Natural killer cell (primary cell): ENCODE results near the gene C1orf21. TPM values are rescaled to one million over a fixed set of nuclear protein-coding genes. Genes with fewer than 3 reads are reported as not detected.
A peak's percentile ranks its signal among the peaks of the same experiment; 100 is the strongest.

Experiments used
- ATAC-seq, 3 donors: fragments of 150-1000 bp in 2 of 3; fragments of 200-7000 bp in 1 of 3; cut with Tn5 transposase; 1 replicate in 1 of 3; 2 replicates in 2 of 3; pipeline ENCODE4 v1.10.0; 2021; ENCODE audit warnings: mild to moderate bottlenecking in 2 of 3, moderate library complexity in 2 of 3
- DNase-seq, 2 donors: peaks; one replicate each; pipeline versions ENCODE4 v3.0.0 to v3.0.0-alpha.2; 2013 to 2021; ENCODE audit warnings: mixed read lengths in 1 of 2
- H3K27ac ChIP-seq: one replicate; pipeline ENCODE4 v1.5.1; 2013; ENCODE audit warnings: mild to moderate bottlenecking, low read length
- H3K27me3 ChIP-seq: one replicate; pipeline ENCODE4 v1.6.1; 2013; ENCODE audit warnings: low read length; ENCODE audit not compliant: control insufficient read depth, insufficient read depth
- H3K36me3 ChIP-seq: one replicate; pipeline ENCODE4 v1.6.1; 2013; ENCODE audit warnings: low read length; ENCODE audit not compliant: control insufficient read depth, insufficient read depth
- H3K4me1 ChIP-seq: one replicate; pipeline ENCODE4 v1.6.1; 2013; ENCODE audit warnings: low read length; ENCODE audit not compliant: control insufficient read depth, insufficient read depth
- H3K4me3 ChIP-seq: one replicate; pipeline ENCODE4 v1.5.1; 2013; ENCODE audit warnings: low read length
- H3K9me3 ChIP-seq: one replicate; pipeline ENCODE4 v1.6.1; 2013; ENCODE audit warnings: low read length; ENCODE audit not compliant: control insufficient read depth, insufficient read depth
- H3K27ac Mint-ChIP-seq, 2 donors: one replicate each; pipeline ENCODE4 v1.8.0; 2022; ENCODE audit warnings: mild to moderate bottlenecking in 2 of 2, mixed read lengths in 2 of 2, moderate library complexity in 1 of 2
- H3K27me3 Mint-ChIP-seq, 2 donors: one replicate each; pipeline ENCODE4 v1.8.0; 2022; ENCODE audit warnings: low read depth in 2 of 2, mixed read lengths in 2 of 2
- H3K36me3 Mint-ChIP-seq: one replicate; pipeline ENCODE4 v1.8.0; 2022; ENCODE audit warnings: mixed read lengths
- H3K4me1 Mint-ChIP-seq, 2 donors: one replicate each; pipeline ENCODE4 v1.8.0; 2022; ENCODE audit warnings: mixed read lengths in 2 of 2
- H3K4me3 Mint-ChIP-seq: one replicate; pipeline ENCODE4 v1.8.0; 2022; ENCODE audit warnings: mild to moderate bottlenecking, moderate library complexity, mixed read lengths
- H3K9me3 Mint-ChIP-seq, 2 donors: one replicate each; pipeline ENCODE4 v1.8.0; 2022; ENCODE audit warnings: mixed read lengths in 2 of 2
- WGBS: methylation state at CpG from one replicate; pipeline ENCODE4 v1.1.7; 2013; ENCODE audit warnings: missing lambda C conversion rate; ENCODE audit not compliant: insufficient coverage; 5-methylcytosine and 5-hydroxymethylcytosine counted together
- intact Hi-C: fragments of 100-400 bp; cut with micrococcal nuclease; formaldehyde crosslinking; loops from one replicate; pipeline ENCODE4 v1.14.2; 2022
- total RNA-seq, 4 donors: library from RNA; stranded (reverse); fragments of 120-200 nt in 1 of 4; gene quantifications; one replicate each; pipeline versions ENCODE4 v1.2.3 to v1.2.4, GENCODE V29; 2013 to 2022
- TF ChIP-seq, protein P1 (sequence below): fragments of 200-600 bp; IDR thresholded peaks from one replicate; pipeline ENCODE4 v1.8.0; 2022; ENCODE audit warnings: antibody characterized with exemption

C1orf21 gene
- total RNA-seq, 3 donors from 2014 or later (not counting 1 experiment from before 2014, with no cell fraction given), result 84.3 to 111 (median 88.3) TPM

DNA sequence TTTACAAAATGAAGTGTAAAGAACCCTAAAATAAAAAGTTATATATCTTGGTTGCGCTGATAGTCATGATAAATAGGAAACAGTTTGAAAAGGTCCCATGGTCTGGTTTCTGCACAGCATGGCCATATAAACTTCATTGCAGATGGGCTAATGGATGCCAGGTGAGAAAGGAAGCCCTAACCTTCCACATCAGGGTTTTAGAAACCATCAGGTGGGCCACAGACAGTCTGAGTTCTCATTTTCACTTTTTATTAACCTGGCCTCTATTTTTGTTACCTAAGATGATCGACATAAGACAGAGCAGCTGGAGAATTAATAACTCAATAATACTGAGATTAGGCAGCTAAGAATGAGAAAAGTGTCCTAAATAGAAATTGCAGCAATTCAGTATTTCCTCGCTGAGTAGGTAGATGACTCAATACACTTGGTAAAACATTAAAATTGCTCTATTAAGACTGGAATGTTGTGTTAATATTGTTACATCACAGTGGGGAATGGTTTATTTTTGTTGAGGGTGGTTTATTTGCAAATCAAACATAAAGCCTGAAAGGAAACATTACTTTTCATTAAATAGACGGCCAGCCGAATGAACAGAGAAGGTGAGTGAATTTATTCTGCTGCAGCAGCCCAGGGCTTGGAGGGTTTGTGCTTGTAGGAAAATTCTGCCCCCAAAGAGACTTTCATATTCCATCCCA lies 21.1 kb downstream of the C1orf21 start:
- Mint-ChIP-seq H3K4me1 (peaks cover 78 to 81% of the 10 kb centered on the region in 2 donors), H3K27ac (peak overlapping the region; percentile 76 to 85), H3K4me3 (no peak overlapping the region), H3K9me3 (no peaks in the 10 kb centered on the region), H3K27me3 (no peaks in the 10 kb centered on the region), H3K36me3 (no peaks in the 10 kb centered on the region)
- Histone ChIP-seq H3K4me1 (no peaks in the 10 kb centered on the region), H3K27me3 (no peaks in the 10 kb centered on the region), H3K4me3 (no peak overlapping the region), H3K27ac (no peak overlapping the region), H3K36me3 (no peaks in the 10 kb centered on the region), H3K9me3 (no peaks in the 10 kb centered on the region)
- DNase-seq, result no peak
- TF ChIP-seq, protein P1, sequence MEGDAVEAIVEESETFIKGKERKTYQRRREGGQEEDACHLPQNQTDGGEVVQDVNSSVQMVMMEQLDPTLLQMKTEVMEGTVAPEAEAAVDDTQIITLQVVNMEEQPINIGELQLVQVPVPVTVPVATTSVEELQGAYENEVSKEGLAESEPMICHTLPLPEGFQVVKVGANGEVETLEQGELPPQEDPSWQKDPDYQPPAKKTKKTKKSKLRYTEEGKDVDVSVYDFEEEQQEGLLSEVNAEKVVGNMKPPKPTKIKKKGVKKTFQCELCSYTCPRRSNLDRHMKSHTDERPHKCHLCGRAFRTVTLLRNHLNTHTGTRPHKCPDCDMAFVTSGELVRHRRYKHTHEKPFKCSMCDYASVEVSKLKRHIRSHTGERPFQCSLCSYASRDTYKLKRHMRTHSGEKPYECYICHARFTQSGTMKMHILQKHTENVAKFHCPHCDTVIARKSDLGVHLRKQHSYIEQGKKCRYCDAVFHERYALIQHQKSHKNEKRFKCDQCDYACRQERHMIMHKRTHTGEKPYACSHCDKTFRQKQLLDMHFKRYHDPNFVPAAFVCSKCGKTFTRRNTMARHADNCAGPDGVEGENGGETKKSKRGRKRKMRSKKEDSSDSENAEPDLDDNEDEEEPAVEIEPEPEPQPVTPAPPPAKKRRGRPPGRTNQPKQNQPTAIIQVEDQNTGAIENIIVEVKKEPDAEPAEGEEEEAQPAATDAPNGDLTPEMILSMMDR, result no peak
- no peak for ATAC-seq
- WGBS, result 84% methylated on average over 5 of the region's 5 CpGs
- intact Hi-C loops, result no loop called here

DNA sequence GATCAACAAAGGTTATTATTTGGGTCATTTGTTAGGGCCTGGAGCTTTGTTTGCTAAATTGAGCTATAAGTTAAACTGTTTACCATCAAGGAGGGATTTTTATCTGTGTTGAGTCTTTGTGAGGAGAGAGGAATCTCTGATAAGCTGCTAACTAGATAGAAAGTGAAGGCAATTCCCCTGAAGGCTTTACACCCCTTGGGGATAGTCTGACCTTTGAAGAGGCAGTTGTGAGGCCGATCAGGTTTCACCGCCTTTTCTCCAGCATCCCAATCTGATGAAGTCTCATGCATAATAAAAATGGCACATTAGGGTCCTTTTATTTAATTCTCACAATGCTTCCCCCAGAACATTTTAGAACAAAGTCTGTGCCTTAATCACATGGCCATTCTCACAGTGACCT lies 21.8 kb downstream of the C1orf21 start:
- Mint-ChIP-seq H3K27me3 (no peaks in the 10 kb centered on the region), H3K36me3 (no peaks in the 10 kb centered on the region), H3K27ac (peak overlapping the region; percentile 76 to 85), H3K9me3 (no peaks in the 10 kb centered on the region), H3K4me1 (peaks cover 74 to 81% of the 10 kb centered on the region in 2 donors), H3K4me3 (no peak overlapping the region)
- Histone ChIP-seq H3K4me3 (no peak overlapping the region), H3K4me1 (no peaks in the 10 kb centered on the region), H3K27me3 (no peaks in the 10 kb centered on the region), H3K27ac (no peak overlapping the region), H3K36me3 (no peaks in the 10 kb centered on the region), H3K9me3 (no peaks in the 10 kb centered on the region)
- WGBS, result 97% methylated on average over 2 of the region's 2 CpGs
- DNase-seq, result no peak
- TF ChIP-seq, protein P1, result no peak
- intact Hi-C loops, result no loop called here
- ATAC-seq, result peak in 1 of 3 donors; percentile 15

DNA sequence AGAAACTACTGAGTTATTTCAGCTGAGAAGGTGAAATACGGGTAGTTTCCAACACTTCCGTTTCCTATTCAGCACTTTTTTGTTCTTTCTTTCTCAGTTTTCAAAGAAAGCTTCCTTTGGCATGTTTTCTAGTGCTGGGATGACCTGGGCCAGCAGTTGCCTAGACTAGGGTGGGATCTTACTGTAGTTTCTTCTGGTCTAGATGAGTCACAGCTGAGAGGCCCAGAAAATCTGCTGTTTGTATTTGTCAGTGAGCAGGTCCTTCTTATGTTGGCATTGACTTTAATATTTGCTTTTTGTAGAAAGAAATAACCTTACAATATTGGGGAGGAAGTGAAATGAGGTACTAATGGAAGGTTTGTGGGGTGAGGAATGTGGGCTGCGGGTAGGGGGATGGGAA lies 22.2 kb downstream of the C1orf21 start:
- ATAC-seq, result peak in 1 of 3 donors; percentile 28
- Histone ChIP-seq H3K4me1 (no peaks in the 10 kb centered on the region), H3K4me3 (no peak overlapping the region), H3K9me3 (no peaks in the 10 kb centered on the region), H3K27ac (no peak overlapping the region), H3K27me3 (no peaks in the 10 kb centered on the region), H3K36me3 (peaks cover 3% of the 10 kb centered on the region)
- TF ChIP-seq, protein P1, result no peak
- Mint-ChIP-seq H3K9me3 (no peaks in the 10 kb centered on the region), H3K27me3 (no peaks in the 10 kb centered on the region), H3K27ac (peak overlapping the region; percentile 76 to 85), H3K4me1 (peaks cover 73 to 81% of the 10 kb centered on the region in 2 donors), H3K4me3 (no peak overlapping the region), H3K36me3 (no peaks in the 10 kb centered on the region)
- 80% methylated on average over 3 of the region's 3 CpGs for WGBS
- no peak for DNase-seq
- intact Hi-C loops, result no loop called here

DNA sequence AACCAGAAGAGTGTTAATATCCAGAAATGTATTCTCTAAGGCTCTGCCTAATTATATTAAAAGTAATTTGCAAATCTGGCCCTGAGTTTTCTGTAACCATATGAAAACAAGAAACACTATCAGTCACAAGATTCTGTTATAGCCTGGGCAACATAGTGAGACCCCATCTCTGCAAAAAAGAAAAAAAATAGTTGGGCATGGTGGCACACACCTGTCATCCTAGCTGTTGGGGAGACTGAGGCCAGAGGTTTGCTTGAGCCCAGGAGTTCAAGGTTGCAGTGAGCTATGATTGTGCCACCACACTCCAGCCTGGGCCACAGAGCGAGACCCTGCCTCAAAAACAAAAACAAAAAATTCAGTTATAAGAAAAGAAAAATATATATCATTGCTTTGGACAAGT lies 25.6 kb downstream of the C1orf21 start:
- Histone ChIP-seq H3K4me1 (no peaks in the 10 kb centered on the region), H3K27me3 (no peaks in the 10 kb centered on the region), H3K36me3 (peaks cover 6% of the 10 kb centered on the region), H3K4me3 (no peak overlapping the region), H3K9me3 (no peaks in the 10 kb centered on the region), H3K27ac (no peak overlapping the region)
- no peak overlapping the region for H3K4me3 Mint-ChIP-seq
- no peaks in the 10 kb centered on the region for H3K9me3 Mint-ChIP-seq
- no peaks in the 10 kb centered on the region for H3K27me3 Mint-ChIP-seq
- no peaks in the 10 kb centered on the region for H3K36me3 Mint-ChIP-seq
- H3K4me1 Mint-ChIP-seq, result peaks cover 64 to 74% of the 10 kb centered on the region in 2 donors
- DNase-seq, result no peak
- intact Hi-C loops, result no loop called here
- no CpG with 5 or more reads among the region's 1 CpG for WGBS
- ATAC-seq, result no peak
- TF ChIP-seq, protein P1, result no peak
- H3K27ac Mint-ChIP-seq, result no peak overlapping the region
